Neural progenitor cell (in vitro differentiated cells): Measurements from ENCODE around the gene TRIM2. TPM values are rescaled to one million over a fixed set of nuclear protein-coding genes. Genes with fewer than 3 reads are reported as not detected.

Experiments
- DNase-seq: peaks from one replicate; pipeline ENCODE4 v3.0.0-alpha.2; 2016; ENCODE audit warnings: low spot score
- H2AFZ ChIP-seq: fragments of 200-600 bp; sonication (generic); replicated peaks from 2 replicates; pipeline ENCODE4 v1.6.1; 2016; ENCODE audit warnings: antibody characterized with exemption
- H3F3A ChIP-seq: fragments of 200-600 bp; sonication (generic); 2 replicates; pipeline ENCODE4 v1.6.1; 2016; ENCODE audit warnings: antibody characterized with exemption, low read depth
- H3K27ac ChIP-seq: fragments of 200-600 bp; sonication (generic); 2 replicates; pipeline ENCODE4 v1.5.1; 2016; ENCODE audit warnings: mild to moderate bottlenecking
- H3K27me3 ChIP-seq: fragments of 200-600 bp; sonication (generic); 2 replicates; pipeline ENCODE4 v1.6.1; 2016; ENCODE audit warnings: mild to moderate bottlenecking, moderate library complexity
- H3K36me3 ChIP-seq: fragments of 200-600 bp; sonication (generic); 2 replicates; pipeline ENCODE4 v1.5.1; 2016
- H3K4me1 ChIP-seq: fragments of 200-600 bp; sonication (generic); 2 replicates; pipeline ENCODE4 v1.6.1; 2016; ENCODE audit warnings: mixed run types
- H3K4me2 ChIP-seq: fragments of 200-600 bp; sonication (generic); 2 replicates; pipeline ENCODE4 v1.6.1; 2016
- H3K4me3 ChIP-seq: fragments of 200-600 bp; sonication (generic); 2 replicates; pipeline ENCODE4 v1.5.1; 2016
- H3K79me2 ChIP-seq: fragments of 200-600 bp; sonication (generic); 2 replicates; pipeline ENCODE4 v1.6.1; 2016; ENCODE audit warnings: low read depth
- H3K9ac ChIP-seq: fragments of 200-600 bp; sonication (generic); 2 replicates; pipeline ENCODE4 v1.6.1; 2016
- H3K9me3 ChIP-seq: fragments of 200-600 bp; sonication (generic); 2 replicates; pipeline ENCODE4 v1.5.1; 2016; ENCODE audit warnings: low read depth
- H4K20me1 ChIP-seq: fragments of 200-600 bp; sonication (generic); 2 replicates; pipeline ENCODE4 v1.6.1; 2016; ENCODE audit warnings: low read depth
- H3K27ac Mint-ChIP-seq: 3 replicates; pipeline ENCODE4 v1.8.0; 2021; ENCODE audit warnings: mixed read lengths
- H3K27me3 Mint-ChIP-seq: 2 replicates; pipeline ENCODE4 v1.8.0; 2022; ENCODE audit warnings: low read depth, mild to moderate bottlenecking, inconsistent platforms, moderate library complexity, mixed read lengths; ENCODE audit not compliant: insufficient read depth
- H3K36me3 Mint-ChIP-seq: 3 replicates; pipeline ENCODE4 v1.8.0; 2021; ENCODE audit warnings: mixed read lengths
- H3K4me1 Mint-ChIP-seq: 3 replicates; pipeline ENCODE4 v1.8.0; 2021; ENCODE audit warnings: mixed read lengths
- H3K4me3 Mint-ChIP-seq: 3 replicates; pipeline ENCODE4 v1.8.0; 2021; ENCODE audit warnings: mild to moderate bottlenecking, moderate library complexity, mixed read lengths
- H3K9me3 Mint-ChIP-seq: 3 replicates; pipeline ENCODE4 v1.8.0; 2020; ENCODE audit warnings: mixed read lengths
- CTCF ChIP-seq: fragments of 200-600 bp; sonication (generic); IDR thresholded peaks from 2 replicates; pipeline ENCODE4 v1.5.1; 2017; ENCODE audit warnings: antibody characterized with exemption, mild to moderate bottlenecking
- EZH2 ChIP-seq: fragments of 200-600 bp; sonication (generic); IDR thresholded peaks from 2 replicates; pipeline ENCODE4 v1.6.1; 2017; ENCODE audit warnings: antibody characterized with exemption, mild to moderate bottlenecking, moderate library complexity
- EZH2phosphoT487 ChIP-seq: fragments of 200-600 bp; sonication (generic); IDR thresholded peaks from 2 replicates; pipeline ENCODE4 v1.6.1; 2017; ENCODE audit warnings: antibody characterized with exemption
- total RNA-seq: library from RNA; depleted of rRNA; stranded (reverse); fragments of >200 nt; gene quantifications from 2 replicates; pipeline ENCODE4 v1.2.3, GENCODE V29; 2015; ENCODE audit warnings: low replicate concordance

Gene TRIM2
- total RNA-seq, 1 donor from 2014 or later, result 87.6 TPM

DNA sequence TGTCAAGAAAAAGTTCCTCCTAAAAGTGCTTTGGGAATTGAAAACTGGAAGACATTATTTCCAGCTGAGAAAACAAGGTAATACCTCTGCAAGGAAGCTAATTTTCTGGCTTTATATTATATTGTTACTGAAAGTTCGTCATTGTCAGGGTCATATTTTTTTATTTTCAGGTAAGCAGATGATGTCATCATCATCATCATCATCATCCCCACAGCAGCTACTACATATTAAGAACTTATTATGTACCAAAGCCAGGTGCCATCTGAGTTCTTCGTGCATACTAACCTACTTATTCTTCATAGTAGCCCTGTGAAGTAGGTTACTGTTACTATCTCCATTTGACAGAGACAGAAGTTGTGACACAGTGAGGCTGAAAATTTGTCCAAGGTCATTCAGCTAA, 87.3 kb downstream of the TRIM2 start:
- Histone ChIP-seq H3K27ac (no peak overlapping the region), H3F3A (no peaks in the 10 kb centered on the region), H3K36me3 (no peaks in the 10 kb centered on the region), H4K20me1 (no peaks in the 10 kb centered on the region), H3K4me1 (peaks cover 4% of the 10 kb centered on the region), H3K27me3 (no peaks in the 10 kb centered on the region), H2AFZ (no peak overlapping the region), H3K4me2 (no peak overlapping the region), H3K4me3 (no peak overlapping the region), H3K79me2 (peaks cover 5% of the 10 kb centered on the region), H3K9ac (no peak overlapping the region), H3K9me3 (no peaks in the 10 kb centered on the region)
- Mint-ChIP-seq H3K4me3 (no peak overlapping the region), H3K27me3 (peaks cover 2% of the 10 kb centered on the region), H3K4me1 (peaks cover 13% of the 10 kb centered on the region), H3K9me3 (peaks cover 19% of the 10 kb centered on the region), H3K36me3 (peaks cover 74% of the 10 kb centered on the region), H3K27ac (no peak overlapping the region)
- no peak for DNase-seq
- TF ChIP-seq EZH2phosphoT487 (no peak), EZH2 (no peak), CTCF (no peak)

DNA sequence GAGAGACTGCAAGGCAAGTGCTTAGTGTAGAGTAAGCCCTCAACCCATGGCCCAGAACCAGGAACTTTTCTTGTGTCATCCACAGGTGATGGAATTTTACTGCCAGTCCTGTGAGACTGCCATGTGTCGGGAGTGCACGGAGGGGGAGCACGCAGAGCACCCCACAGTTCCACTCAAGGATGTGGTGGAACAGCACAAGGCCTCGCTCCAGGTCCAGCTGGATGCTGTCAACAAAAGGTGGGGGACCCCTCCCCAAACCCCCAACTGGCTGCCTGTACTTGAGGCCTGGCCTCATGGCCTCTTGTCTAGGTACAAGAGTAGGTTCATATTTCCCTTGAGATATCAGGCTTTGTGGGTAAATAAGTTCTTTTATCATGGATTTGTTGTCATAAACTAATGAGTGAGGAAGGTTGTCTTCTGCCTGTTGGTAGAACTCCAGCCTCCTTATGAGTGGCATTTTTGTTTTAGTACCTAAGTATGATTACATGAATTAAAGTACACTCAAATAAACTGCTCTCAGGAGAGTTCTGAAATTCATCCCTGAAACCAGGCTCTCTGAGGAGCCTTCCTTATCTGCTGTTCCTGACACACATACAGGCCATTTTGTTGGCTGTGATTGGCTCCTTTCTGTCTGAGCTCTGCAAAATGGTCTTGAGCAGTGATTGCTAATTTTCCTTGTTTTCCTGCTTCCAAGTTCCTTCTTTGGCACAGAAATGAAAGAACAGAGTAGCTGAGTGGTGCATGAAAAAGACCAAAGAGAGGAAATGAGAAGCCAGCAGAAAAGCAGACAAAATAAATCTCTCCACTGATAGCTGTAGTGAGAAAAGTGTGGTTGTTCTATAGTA, 88.9 kb downstream of the TRIM2 start:
- DNase-seq, result no peak
- Histone ChIP-seq H3K4me1 (peaks cover 10% of the 10 kb centered on the region), H2AFZ (no peak overlapping the region), H3F3A (no peaks in the 10 kb centered on the region), H3K9me3 (no peaks in the 10 kb centered on the region), H3K27me3 (no peaks in the 10 kb centered on the region), H3K79me2 (peaks cover 6% of the 10 kb centered on the region), H3K36me3 (no peaks in the 10 kb centered on the region), H4K20me1 (peaks cover 6% of the 10 kb centered on the region), H3K4me3 (no peak overlapping the region), H3K27ac (no peak overlapping the region), H3K4me2 (no peak overlapping the region), H3K9ac (no peak overlapping the region)
- Mint-ChIP-seq H3K27me3 (peaks cover 2% of the 10 kb centered on the region), H3K9me3 (peaks cover 5% of the 10 kb centered on the region), H3K36me3 (peaks cover 74% of the 10 kb centered on the region), H3K27ac (no peak overlapping the region), H3K4me1 (peaks cover 23% of the 10 kb centered on the region), H3K4me3 (no peak overlapping the region)
- TF ChIP-seq EZH2phosphoT487 (no peak), EZH2 (no peak), CTCF (no peak)

DNA sequence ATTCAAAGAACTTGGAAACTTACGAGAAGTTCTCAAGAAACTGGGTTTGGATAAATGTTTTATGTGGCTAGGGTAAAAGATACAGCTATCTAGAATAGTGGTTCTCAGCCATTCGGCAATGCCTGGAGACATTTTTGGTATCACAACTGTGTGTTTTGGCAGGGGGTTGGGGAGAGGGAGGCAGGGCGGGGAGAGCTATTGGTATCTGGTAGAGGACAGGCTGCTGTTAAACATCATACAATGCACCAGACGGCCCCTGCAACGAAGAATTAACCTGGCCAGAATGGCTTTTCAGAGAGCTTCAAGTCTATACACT, 89.5 kb downstream of the TRIM2 start:
- no peaks in the 10 kb centered on the region for H3F3A ChIP-seq
- no peak overlapping the region for H3K4me2 ChIP-seq
- no peak overlapping the region for H3K9ac ChIP-seq
- H3K4me1 Mint-ChIP-seq, result peaks cover 23% of the 10 kb centered on the region
- no peak overlapping the region for H2AFZ ChIP-seq
- peaks cover 4% of the 10 kb centered on the region for H3K9me3 Mint-ChIP-seq
- H3K27me3 ChIP-seq, result no peaks in the 10 kb centered on the region
- peaks cover 6% of the 10 kb centered on the region for H4K20me1 ChIP-seq
- H3K4me3 ChIP-seq, result no peak overlapping the region
- H3K36me3 Mint-ChIP-seq, result peaks cover 75% of the 10 kb centered on the region
- peaks cover 11% of the 10 kb centered on the region for H3K79me2 ChIP-seq
- TF ChIP-seq EZH2phosphoT487, result no peak
- no peak for TF ChIP-seq EZH2
- no peak for TF ChIP-seq CTCF
- no peaks in the 10 kb centered on the region for H3K9me3 ChIP-seq
- H3K27ac ChIP-seq, result no peak overlapping the region
- H3K4me3 Mint-ChIP-seq, result no peak overlapping the region
- no peak for DNase-seq
- H3K27me3 Mint-ChIP-seq, result peaks cover 3% of the 10 kb centered on the region
- H3K36me3 ChIP-seq, result no peaks in the 10 kb centered on the region
- H3K4me1 ChIP-seq, result peaks cover 10% of the 10 kb centered on the region
- no peak overlapping the region for H3K27ac Mint-ChIP-seq
